ENCODE results near the gene CGRRF1. TPM values are rescaled to one million over a fixed set of nuclear protein-coding genes. Genes with fewer than 3 reads are reported as not detected.

CGRRF1 gene, protein sequence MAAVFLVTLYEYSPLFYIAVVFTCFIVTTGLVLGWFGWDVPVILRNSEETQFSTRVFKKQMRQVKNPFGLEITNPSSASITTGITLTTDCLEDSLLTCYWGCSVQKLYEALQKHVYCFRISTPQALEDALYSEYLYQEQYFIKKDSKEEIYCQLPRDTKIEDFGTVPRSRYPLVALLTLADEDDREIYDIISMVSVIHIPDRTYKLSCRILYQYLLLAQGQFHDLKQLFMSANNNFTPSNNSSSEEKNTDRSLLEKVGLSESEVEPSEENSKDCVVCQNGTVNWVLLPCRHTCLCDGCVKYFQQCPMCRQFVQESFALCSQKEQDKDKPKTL
- total RNA-seq: 7.0 and 10.2 TPM in 2 replicates

GRCh38 chr14:54509546-54510501 lies at the start of gene CGRRF1:
Gene CGRRF1, plus strand, starts transcription at chr14:54509906. Its CDS starts 54 bp downstream, at chr14:54509960.

DNA sequence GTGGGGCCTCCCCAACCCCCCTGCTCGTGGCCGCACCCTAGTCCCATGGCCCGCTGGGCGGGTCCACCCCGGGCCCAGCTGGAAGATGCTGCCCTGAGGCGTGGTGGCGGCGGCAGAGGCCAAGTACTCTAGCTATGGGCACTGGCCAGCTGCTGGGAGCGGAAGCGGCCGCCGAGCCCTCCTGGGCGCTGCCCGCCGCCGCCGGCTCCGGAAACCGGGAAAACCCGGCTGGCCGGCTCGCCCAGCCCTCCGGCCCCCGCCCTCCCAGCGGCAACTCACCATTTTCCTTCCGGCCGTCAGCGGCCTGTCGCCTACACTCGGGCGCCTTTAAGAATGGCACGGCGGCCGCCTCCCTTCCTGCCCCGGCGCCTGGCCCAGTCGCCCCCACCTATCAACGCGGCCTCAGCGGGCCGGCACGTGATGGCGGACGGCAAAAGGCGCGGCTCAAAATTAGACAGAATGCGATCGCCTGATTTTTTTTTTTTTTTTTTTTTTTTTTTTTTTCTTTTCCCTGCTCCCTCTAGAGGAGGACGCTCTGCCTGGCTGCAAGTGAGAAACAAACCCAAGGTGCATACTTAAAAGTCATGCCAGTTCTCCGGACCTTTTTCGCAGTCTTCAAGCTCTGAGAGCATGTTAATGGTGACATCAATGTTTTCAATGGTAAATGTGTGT lies 20.9 kb upstream of the CGRRF1 start, which contains the start of gene GMFB:
Gene GMFB, minus strand, starts transcription at position 335 of the 672 bp plus-strand sequence. Its CDS starts 53 bp downstream, at position 282.

DNA sequence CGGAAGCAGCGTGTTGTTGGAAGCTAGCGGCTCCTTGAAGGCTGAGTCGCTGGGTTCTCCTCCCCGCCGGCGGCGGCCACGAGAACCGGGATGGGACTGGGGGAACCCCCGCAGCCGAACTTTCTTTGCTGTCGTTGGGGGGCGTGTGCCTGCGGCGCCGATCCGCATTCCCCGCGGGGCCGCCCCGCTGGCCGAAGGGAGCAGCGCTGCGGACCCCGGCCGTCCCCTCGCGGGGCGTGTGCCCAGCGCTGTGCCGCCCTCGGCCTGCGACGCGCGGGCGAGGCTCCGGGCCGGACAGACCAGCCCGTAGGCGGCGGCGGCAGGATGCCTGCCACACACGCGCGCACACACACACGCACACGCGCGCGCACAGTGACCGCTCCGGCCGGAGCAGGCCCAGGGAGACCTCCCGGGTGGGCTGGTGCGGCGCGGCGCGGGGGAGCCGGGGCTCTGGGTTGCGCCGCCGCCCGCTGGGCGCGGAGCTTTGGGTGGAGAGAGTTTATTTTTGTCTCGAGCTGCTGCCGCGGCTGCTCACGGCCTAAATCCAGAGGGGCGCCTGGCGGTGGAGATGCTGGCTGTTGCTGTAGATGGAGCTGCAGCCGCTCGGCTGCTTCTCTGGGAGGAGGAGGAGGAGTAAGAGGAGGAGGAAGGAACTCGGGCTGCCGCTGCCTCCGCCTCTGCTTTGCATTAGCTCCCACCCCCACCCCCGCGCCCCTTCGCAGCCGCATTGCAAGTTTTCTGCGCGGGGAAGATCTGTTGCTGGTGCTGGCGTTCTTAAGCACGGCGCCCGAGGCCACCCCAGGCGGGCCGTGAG lies 56.9 kb downstream of the CGRRF1 start, which contains the start of gene SAMD4A:
Gene SAMD4A, plus strand, starts transcription at position 719 of the 814 bp plus-strand sequence. CDS start 789 bp downstream, outside the sequence.

Other genes with a start within 250 kb of the CGRRF1 start
- 53.2 and 64.3 TPM in 2 replicates for gene CDKN3, start 112.9 kb upstream of the CGRRF1 start, total RNA-seq
- 61.4 and 109 TPM in 2 replicates for gene CNIH1, start 68.5 kb upstream of the CGRRF1 start, total RNA-seq
- gene GMFB, start 20.9 kb upstream of the CGRRF1 start, total RNA-seq: 95.0 and 101 TPM in 2 replicates
- 15.1 and 27.0 TPM in 2 replicates for gene SAMD4A, start 57.2 kb downstream of the CGRRF1 start, total RNA-seq

All from subcutaneous preadipocyte (primary cell).